OCI-LY1 (cell line): ENCODE data around the gene XRN1.
"Not testable (repeated sequence)": the region's sequence is repeated elsewhere in the genome, so short reads cannot be mapped to it uniquely, and the experiment has no call there.

Source experiments
- H2AFZ ChIP-seq: fragments of 200-600 bp; sonication (generic), shearing (Covaris generic); 2 replicates; pipeline ENCODE4 v1.6.0; 2014; ENCODE audit warnings: antibody characterized with exemption, mild to moderate bottlenecking, low read length
- H3F3A ChIP-seq: fragments of 200-600 bp; sonication (generic), shearing (Covaris generic); 2 replicates; pipeline ENCODE4 v1.6.0; 2014; ENCODE audit warnings: mild to moderate bottlenecking, antibody characterized with exemption, low read length, moderate library complexity; ENCODE audit not compliant: insufficient read depth
- H3K27ac ChIP-seq: fragments of 200-600 bp; sonication (generic); 2 replicates; pipeline ENCODE4 v1.5.1; 2014; ENCODE audit warnings: low read length, mixed run types, mild to moderate bottlenecking, low read depth; ENCODE audit not compliant: poor library complexity, severe bottlenecking
- H3K27me3 ChIP-seq: fragments of 200-600 bp; sonication (generic); 2 replicates; pipeline ENCODE4 v1.6.0; 2014; ENCODE audit warnings: antibody characterized with exemption, mild to moderate bottlenecking, low read length, moderate library complexity; ENCODE audit not compliant: insufficient read depth
- H3K36me3 ChIP-seq: fragments of 200-600 bp; sonication (generic); 2 replicates; pipeline ENCODE4 v1.6.1; 2014; ENCODE audit warnings: mild to moderate bottlenecking, antibody characterized with exemption, low read length, moderate library complexity, mixed read lengths; ENCODE audit not compliant: insufficient read depth
- H3K4me1 ChIP-seq: fragments of 200-600 bp; sonication (generic); 2 replicates; pipeline ENCODE4 v1.5.1; 2014; ENCODE audit warnings: mild to moderate bottlenecking, low read length, moderate library complexity; ENCODE audit not compliant: insufficient read depth, severe bottlenecking
- H3K4me2 ChIP-seq: fragments of 200-600 bp; sonication (generic), shearing (Covaris generic); 2 replicates; pipeline ENCODE4 v1.6.1; 2014; ENCODE audit warnings: low read length
- H3K4me3 ChIP-seq: fragments of 200-600 bp; sonication (generic); 2 replicates; pipeline ENCODE4 v1.5.1; 2014; ENCODE audit warnings: low read length, low read depth, mild to moderate bottlenecking, mixed read lengths; ENCODE audit not compliant: poor library complexity, severe bottlenecking
- H3K79me2 ChIP-seq: fragments of 200-600 bp; shearing (Covaris generic); 2 replicates; pipeline ENCODE4 v1.6.1; 2016; ENCODE audit warnings: mixed run types, low read length, mixed read lengths; ENCODE audit not compliant: insufficient read depth
- H3K9ac ChIP-seq: fragments of 200-600 bp; sonication (generic), shearing (Covaris generic); 2 replicates; pipeline ENCODE4 v1.6.1; 2014; ENCODE audit warnings: mild to moderate bottlenecking, low read length, mixed read lengths
- H3K9me2 ChIP-seq: fragments of 200-600 bp; sonication (generic), shearing (Covaris generic); 2 replicates; pipeline ENCODE4 v1.6.1; 2014; ENCODE audit warnings: low read depth, mild to moderate bottlenecking, low read length, mixed read lengths
- H3K9me3 ChIP-seq: fragments of 200-600 bp; shearing (Covaris generic); 2 replicates; pipeline ENCODE4 v1.6.1; 2014; ENCODE audit warnings: low read length, mixed read lengths
- H4K20me1 ChIP-seq: fragments of 200-600 bp; sonication (generic), shearing (Covaris generic); 2 replicates; pipeline ENCODE4 v1.6.0; 2016; ENCODE audit warnings: mild to moderate bottlenecking, low read length; ENCODE audit not compliant: insufficient read depth
- EZH2 ChIP-seq: fragments of 200-600 bp; sonication (generic), shearing (Covaris generic); IDR thresholded peaks from 2 replicates; pipeline ENCODE4 v1.8.0; 2017; ENCODE audit warnings: borderline replicate concordance, mixed run types, mild to moderate bottlenecking, antibody characterized with exemption, low read length, moderate library complexity, mixed read lengths
- TF ChIP-seq, protein P1 (sequence below): fragments of 200-600 bp; sonication (generic), shearing (Covaris generic); IDR thresholded peaks from 2 replicates; pipeline ENCODE4 v1.5.1; 2017; ENCODE audit warnings: mild to moderate bottlenecking, antibody characterized with exemption, low read length, moderate library complexity, mixed read lengths

XRN1 gene

DNA sequence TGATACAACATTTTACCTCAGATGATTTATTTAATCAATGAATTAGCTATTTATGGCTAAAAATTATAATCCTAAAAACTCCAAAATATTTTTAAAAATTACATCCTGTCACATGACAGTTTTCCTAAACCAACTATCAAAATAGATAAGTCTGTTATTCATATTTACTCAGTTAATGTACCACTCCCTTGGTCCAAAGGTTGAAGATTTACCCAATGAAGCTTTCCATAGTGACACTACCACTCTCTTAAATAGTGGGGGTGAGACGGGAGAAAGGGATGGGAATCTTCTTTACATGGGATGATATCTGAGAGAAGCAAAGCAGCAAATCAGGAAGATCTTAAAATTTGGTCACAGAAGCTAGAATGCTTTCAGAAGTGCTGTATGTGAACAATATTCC lies 30.5 kb downstream of the XRN1 start:
- H4K20me1 ChIP-seq = no peaks in the 10 kb centered on the region
- no peaks in the 10 kb centered on the region for H3K4me1 ChIP-seq
- no peaks in the 10 kb centered on the region for H3F3A ChIP-seq
- no peaks in the 10 kb centered on the region for H3K79me2 ChIP-seq
- H3K4me3 ChIP-seq = no peak overlapping the region
- no peaks in the 10 kb centered on the region for H3K9me3 ChIP-seq
- no peak overlapping the region for H3K4me2 ChIP-seq
- H3K36me3 ChIP-seq = peaks cover 80% of the 10 kb centered on the region
- TF ChIP-seq EZH2 = no peak
- TF ChIP-seq, protein P1, sequence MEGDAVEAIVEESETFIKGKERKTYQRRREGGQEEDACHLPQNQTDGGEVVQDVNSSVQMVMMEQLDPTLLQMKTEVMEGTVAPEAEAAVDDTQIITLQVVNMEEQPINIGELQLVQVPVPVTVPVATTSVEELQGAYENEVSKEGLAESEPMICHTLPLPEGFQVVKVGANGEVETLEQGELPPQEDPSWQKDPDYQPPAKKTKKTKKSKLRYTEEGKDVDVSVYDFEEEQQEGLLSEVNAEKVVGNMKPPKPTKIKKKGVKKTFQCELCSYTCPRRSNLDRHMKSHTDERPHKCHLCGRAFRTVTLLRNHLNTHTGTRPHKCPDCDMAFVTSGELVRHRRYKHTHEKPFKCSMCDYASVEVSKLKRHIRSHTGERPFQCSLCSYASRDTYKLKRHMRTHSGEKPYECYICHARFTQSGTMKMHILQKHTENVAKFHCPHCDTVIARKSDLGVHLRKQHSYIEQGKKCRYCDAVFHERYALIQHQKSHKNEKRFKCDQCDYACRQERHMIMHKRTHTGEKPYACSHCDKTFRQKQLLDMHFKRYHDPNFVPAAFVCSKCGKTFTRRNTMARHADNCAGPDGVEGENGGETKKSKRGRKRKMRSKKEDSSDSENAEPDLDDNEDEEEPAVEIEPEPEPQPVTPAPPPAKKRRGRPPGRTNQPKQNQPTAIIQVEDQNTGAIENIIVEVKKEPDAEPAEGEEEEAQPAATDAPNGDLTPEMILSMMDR = no peak
- no peak overlapping the region for H3K9ac ChIP-seq
- no peak overlapping the region for H2AFZ ChIP-seq
- H3K27me3 ChIP-seq = no peaks in the 10 kb centered on the region
- no peaks in the 10 kb centered on the region for H3K9me2 ChIP-seq
- H3K27ac ChIP-seq = no peak overlapping the region

DNA sequence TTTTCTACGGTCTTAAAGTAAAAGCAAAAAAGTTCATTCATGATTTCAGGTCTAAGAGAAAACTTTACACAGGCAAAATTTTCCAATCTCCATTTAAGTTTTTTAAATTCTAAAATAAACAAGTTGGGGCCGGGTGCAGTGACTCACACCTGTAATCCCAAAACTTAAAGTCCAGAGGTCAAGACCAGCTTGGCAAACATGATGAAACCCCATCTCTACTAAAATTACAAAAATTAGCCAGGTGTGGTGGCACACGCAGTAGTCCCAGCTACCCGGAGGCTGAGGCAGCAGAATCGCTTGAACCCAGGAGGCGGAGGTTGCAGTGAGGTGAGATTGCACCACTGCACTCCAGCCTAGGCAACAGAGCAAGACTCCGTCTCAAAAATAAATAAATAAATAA lies 47.3 kb downstream of the XRN1 start:
- H3K4me3 ChIP-seq, H3F3A ChIP-seq, H3K9ac ChIP-seq, H3K27me3 ChIP-seq, H4K20me1 ChIP-seq, H3K4me2 ChIP-seq, H3K9me3 ChIP-seq, H3K27ac ChIP-seq, H3K4me1 ChIP-seq, H3K79me2 ChIP-seq, H2AFZ ChIP-seq, H3K9me2 ChIP-seq: not testable (repeated sequence)
- H3K36me3 ChIP-seq = peaks cover 68% of the 10 kb centered on the region

DNA sequence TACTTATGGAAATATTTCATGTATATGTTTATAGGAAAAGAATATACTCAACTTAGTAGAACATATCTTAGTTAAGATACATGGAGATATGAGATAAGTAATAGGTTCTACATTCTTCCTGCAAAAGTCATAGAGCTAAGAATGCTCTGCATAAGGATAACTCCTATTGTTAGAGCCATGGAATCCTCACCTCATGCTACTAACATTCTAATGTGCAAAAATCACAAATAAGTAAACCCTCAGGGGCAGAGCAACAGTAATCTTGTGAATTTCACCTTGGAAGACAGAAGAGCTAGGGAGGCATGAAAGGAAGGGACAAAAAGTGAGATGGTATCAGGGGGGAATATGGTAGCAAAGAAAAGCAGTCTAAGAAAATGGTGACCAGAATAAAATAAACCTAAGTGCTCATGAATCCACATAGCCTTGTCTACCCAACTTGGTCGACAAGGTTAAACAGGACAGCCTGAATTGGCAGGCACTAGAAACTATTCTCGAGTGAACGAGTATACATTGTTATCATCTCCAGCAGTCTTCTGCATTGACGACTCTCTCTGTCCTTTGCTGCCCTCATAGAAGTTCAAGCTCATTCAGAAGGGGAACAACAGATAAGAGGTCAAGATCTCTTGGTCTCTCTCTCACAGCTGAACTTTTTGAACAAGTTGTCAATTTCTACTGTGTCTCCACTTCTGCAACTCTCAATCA lies 52.8 kb downstream of the XRN1 start:
- Histone ChIP-seq H2AFZ (no peak overlapping the region), H3K79me2 (no peaks in the 10 kb centered on the region), H4K20me1 (no peaks in the 10 kb centered on the region), H3K27ac (no peak overlapping the region), H3K4me1 (no peaks in the 10 kb centered on the region), H3K27me3 (no peaks in the 10 kb centered on the region), H3K36me3 (peaks cover 75% of the 10 kb centered on the region), H3K9me3 (no peaks in the 10 kb centered on the region), H3K9me2 (no peaks in the 10 kb centered on the region), H3F3A (no peaks in the 10 kb centered on the region), H3K9ac (no peak overlapping the region), H3K4me2 (no peak overlapping the region), H3K4me3 (no peak overlapping the region)
- TF ChIP-seq, protein P1 = no peak
- no peak for TF ChIP-seq EZH2

DNA sequence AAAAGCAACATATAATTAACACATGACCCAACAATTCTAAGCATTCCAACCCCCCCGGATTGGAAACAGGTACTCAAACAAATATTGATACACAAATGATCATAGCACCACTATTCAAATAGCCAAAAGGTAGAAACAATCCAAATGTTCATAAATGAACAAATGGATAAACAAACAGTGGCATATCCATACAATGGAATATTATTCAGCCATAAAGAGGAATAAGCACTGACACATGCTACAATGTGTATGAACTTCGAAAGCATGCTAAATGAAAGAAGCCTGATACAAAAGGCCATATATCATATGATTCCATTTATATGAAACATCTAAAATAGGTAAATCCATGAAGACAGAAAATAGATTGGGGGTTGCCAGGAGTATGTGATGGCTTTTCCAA lies 62.8 kb downstream of the XRN1 start:
- Histone ChIP-seq H3K4me2 (no peak overlapping the region), H3K79me2 (no peaks in the 10 kb centered on the region), H3K9me2 (no peaks in the 10 kb centered on the region), H3K9me3 (0 out of 2 replicates have a peak, but pooled peaks cover 6% of the 10 kb centered on the region), H3K36me3 (peaks cover 74% of the 10 kb centered on the region), H2AFZ (no peak overlapping the region), H3K4me3 (no peak overlapping the region), H4K20me1 (no peaks in the 10 kb centered on the region), H3K27ac (no peak overlapping the region), H3K9ac (no peak overlapping the region), H3F3A (no peaks in the 10 kb centered on the region; the same call in 1 of the 2 replicates), H3K27me3 (no peaks in the 10 kb centered on the region), H3K4me1 (no peaks in the 10 kb centered on the region)
- no peak for TF ChIP-seq EZH2
- TF ChIP-seq, protein P1 = no peak
